Mucosa of rectum (tissue), 2 donors: Measurements from ENCODE around the gene CFAP69.

Experiments
- H3K27ac ChIP-seq, 2 donors: one replicate each; pipeline ENCODE4 v1.7.0; 2013; ENCODE audit warnings: inconsistent platforms in 2 of 2, low read depth in 2 of 2, low read length in 2 of 2
- H3K27me3 ChIP-seq, 2 donors: one replicate each; pipeline ENCODE4 v1.7.0; 2013; ENCODE audit warnings: low read length in 2 of 2; ENCODE audit not compliant: control insufficient read depth in 2 of 2, insufficient read depth in 2 of 2
- H3K36me3 ChIP-seq, 2 donors: one replicate each; pipeline ENCODE4 v1.7.0; 2013; ENCODE audit warnings: low read length in 2 of 2; ENCODE audit not compliant: control insufficient read depth in 2 of 2, insufficient read depth in 2 of 2
- H3K4me1 ChIP-seq, 2 donors: one replicate each; pipeline ENCODE4 v1.7.0; 2013; ENCODE audit warnings: low read length in 2 of 2, mild to moderate bottlenecking in 1 of 2; ENCODE audit not compliant: control insufficient read depth in 2 of 2, insufficient read depth in 2 of 2
- H3K4me3 ChIP-seq, 2 donors: one replicate each; pipeline ENCODE4 v1.7.0; 2013; ENCODE audit warnings: low read length in 2 of 2
- H3K9ac ChIP-seq, 2 donors: one replicate each; pipeline ENCODE4 v1.7.0; 2013; ENCODE audit warnings: low read length in 2 of 2, low read depth in 1 of 2, mild to moderate bottlenecking in 1 of 2
- H3K9me3 ChIP-seq, 2 donors: one replicate each; pipeline ENCODE4 v1.7.0; 2013; ENCODE audit warnings: low read length in 2 of 2; ENCODE audit not compliant: control insufficient read depth in 2 of 2
- donor health status: healthy.
- donor health status: Normal muscosa, but diverticular disease.

The CFAP69 gene

GRCh38 chr7:90298145-90299038 is 53.4 kb downstream of the CFAP69 start:
- H3K9me3 ChIP-seq: no peaks in the 10 kb centered on the region
- no peak overlapping the region for H3K27ac ChIP-seq
- peaks cover 0 to 3% of the 10 kb centered on the region in 2 donors for H3K4me1 ChIP-seq
- no peak overlapping the region for H3K9ac ChIP-seq
- no peaks in the 10 kb centered on the region for H3K27me3 ChIP-seq
- H3K4me3 ChIP-seq: no peak overlapping the region
- no peaks in the 10 kb centered on the region for H3K36me3 ChIP-seq

DNA sequence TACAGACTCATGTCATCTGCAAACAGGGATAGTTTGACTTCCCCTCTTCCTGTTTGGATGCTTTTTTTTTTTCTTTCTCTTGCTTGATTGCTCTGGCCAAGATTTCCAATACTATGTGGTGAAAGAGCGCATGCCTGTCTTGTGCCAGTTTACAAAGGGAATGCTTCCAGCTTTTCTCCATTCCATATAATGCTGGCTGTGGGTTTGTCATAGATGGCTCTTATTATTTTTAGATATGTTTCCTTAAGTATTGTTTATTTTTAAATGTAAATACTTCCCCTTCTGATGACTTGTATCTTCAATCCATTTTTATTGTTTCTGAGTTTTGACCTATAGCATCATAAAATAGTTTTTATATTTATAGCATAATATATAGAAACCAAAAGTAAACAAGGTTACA is 58.3 kb downstream of the CFAP69 start:
- no peaks in the 10 kb centered on the region for H3K9me3 ChIP-seq
- H3K27me3 ChIP-seq: no peaks in the 10 kb centered on the region
- H3K9ac ChIP-seq: no peak overlapping the region
- no peak overlapping the region for H3K4me3 ChIP-seq
- peaks cover 0 to 3% of the 10 kb centered on the region in 2 donors for H3K4me1 ChIP-seq
- no peak overlapping the region for H3K27ac ChIP-seq
- H3K36me3 ChIP-seq: no peaks in the 10 kb centered on the region

GRCh38 chr7:90309872-90310271 is 64.9 kb downstream of the CFAP69 start:
- no peaks in the 10 kb centered on the region for H3K4me1 ChIP-seq
- no peaks in the 10 kb centered on the region for H3K27me3 ChIP-seq
- no peak overlapping the region for H3K27ac ChIP-seq
- no peak overlapping the region for H3K9ac ChIP-seq
- H3K9me3 ChIP-seq: no peaks in the 10 kb centered on the region
- H3K36me3 ChIP-seq: no peaks in the 10 kb centered on the region
- no peak overlapping the region for H3K4me3 ChIP-seq

DNA sequence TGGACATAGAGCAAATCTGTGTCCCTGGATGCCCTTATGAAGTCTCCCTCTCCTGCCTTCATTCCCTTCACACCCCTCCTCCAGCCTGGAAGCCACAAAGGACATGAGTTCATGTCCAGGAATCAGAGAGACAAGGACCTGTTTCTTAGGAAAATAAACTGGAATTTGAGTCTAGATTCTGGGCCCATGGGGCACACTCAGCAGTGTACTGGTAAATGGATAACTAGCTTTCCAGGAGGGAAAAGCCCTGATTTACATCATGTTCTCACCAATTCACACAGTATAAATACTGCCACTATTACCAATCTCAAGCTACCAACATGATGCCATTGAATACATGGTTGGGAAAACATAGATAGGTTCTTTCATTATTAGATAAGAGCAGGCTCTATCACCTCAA is 66.2 kb downstream of the CFAP69 start:
- no peaks in the 10 kb centered on the region for H3K27me3 ChIP-seq
- H3K4me3 ChIP-seq: no peak overlapping the region
- H3K36me3 ChIP-seq: no peaks in the 10 kb centered on the region
- no peak overlapping the region for H3K9ac ChIP-seq
- H3K27ac ChIP-seq: no peak overlapping the region
- no peaks in the 10 kb centered on the region for H3K9me3 ChIP-seq
- H3K4me1 ChIP-seq: no peaks in the 10 kb centered on the region

- Histone ChIP-seq H3K36me3 (no peaks in the 10 kb centered on the region), H3K27me3 (no peaks in the 10 kb centered on the region), H3K9me3 (no peaks in the 10 kb centered on the region), H3K4me3 (no peak overlapping the region), H3K4me1 (no peaks in the 10 kb centered on the region), H3K27ac (no peak overlapping the region), H3K9ac (no peak overlapping the region)
Observed at GRCh38 chr7:90312745-90313144, 67.8 kb downstream of the CFAP69 start.

GRCh38 chr7:90313907-90314306 is 68.9 kb downstream of the CFAP69 start:
- H3K9ac ChIP-seq: no peak overlapping the region
- H3K27me3 ChIP-seq: no peaks in the 10 kb centered on the region
- H3K9me3 ChIP-seq: no peaks in the 10 kb centered on the region
- no peaks in the 10 kb centered on the region for H3K4me1 ChIP-seq
- no peaks in the 10 kb centered on the region for H3K36me3 ChIP-seq
- H3K27ac ChIP-seq: no peak overlapping the region
- H3K4me3 ChIP-seq: no peak overlapping the region

- Histone ChIP-seq H3K27ac (no peak overlapping the region), H3K4me3 (no peak overlapping the region), H3K9me3 (no peaks in the 10 kb centered on the region), H3K9ac (no peak overlapping the region), H3K4me1 (no peaks in the 10 kb centered on the region), H3K27me3 (peaks cover 30% of the 10 kb centered on the region in 2 donors), H3K36me3 (no peaks in the 10 kb centered on the region)
Observed at GRCh38 chr7:90320014-90320413, 75.0 kb downstream of the CFAP69 start.

GRCh38 chr7:90320418-90320800 is 75.4 kb downstream of the CFAP69 start:
- H3K9me3 ChIP-seq: no peaks in the 10 kb centered on the region
- H3K4me1 ChIP-seq: no peaks in the 10 kb centered on the region
- no peak overlapping the region for H3K9ac ChIP-seq
- no peak overlapping the region for H3K4me3 ChIP-seq
- no peak overlapping the region for H3K27ac ChIP-seq
- no peaks in the 10 kb centered on the region for H3K36me3 ChIP-seq
- H3K27me3 ChIP-seq: peaks cover 30% of the 10 kb centered on the region in 2 donors

GRCh38 chr7:90320801-90321494 is 76.0 kb downstream of the CFAP69 start, which contains the start of gene FAM237B:
Gene FAM237B, minus strand, starts transcription at chr7:90321304. Its CDS starts 1,556 bp downstream, at chr7:90319748.
- Histone ChIP-seq H3K27me3 (peaks cover 30% of the 10 kb centered on the region in 2 donors), H3K9ac (no peak within 1 kb of the TSS), H3K27ac (no peak within 1 kb of the TSS), H3K4me3 (no peak within 1 kb of the TSS), H3K36me3 (no peaks in the 10 kb centered on the region), H3K9me3 (no peaks in the 10 kb centered on the region), H3K4me1 (no peaks in the 10 kb centered on the region)

- Histone ChIP-seq H3K9ac (no peak overlapping the region), H3K36me3 (no peaks in the 10 kb centered on the region), H3K27me3 (peaks cover 30% of the 10 kb centered on the region in 2 donors), H3K4me3 (no peak overlapping the region), H3K27ac (no peak overlapping the region), H3K4me1 (no peaks in the 10 kb centered on the region), H3K9me3 (no peaks in the 10 kb centered on the region)
Observed at GRCh38 chr7:90322837-90323236, 77.9 kb downstream of the CFAP69 start.
